GM12874 (cell line): ENCODE results near the gene TAGLN3.

Experiments
- TF ChIP-seq, protein P1 (sequence below): IDR thresholded peaks from 2 replicates; pipeline ENCODE4 v1.5.1; 2011; ENCODE audit warnings: low read depth, mild to moderate bottlenecking, control low read depth, low read length, moderate library complexity; ENCODE audit not compliant: insufficient read depth

Gene TAGLN3

GRCh38 chr3:112059497-112059896, 60.8 kb downstream of the TAGLN3 start:
- TF ChIP-seq, protein P1, sequence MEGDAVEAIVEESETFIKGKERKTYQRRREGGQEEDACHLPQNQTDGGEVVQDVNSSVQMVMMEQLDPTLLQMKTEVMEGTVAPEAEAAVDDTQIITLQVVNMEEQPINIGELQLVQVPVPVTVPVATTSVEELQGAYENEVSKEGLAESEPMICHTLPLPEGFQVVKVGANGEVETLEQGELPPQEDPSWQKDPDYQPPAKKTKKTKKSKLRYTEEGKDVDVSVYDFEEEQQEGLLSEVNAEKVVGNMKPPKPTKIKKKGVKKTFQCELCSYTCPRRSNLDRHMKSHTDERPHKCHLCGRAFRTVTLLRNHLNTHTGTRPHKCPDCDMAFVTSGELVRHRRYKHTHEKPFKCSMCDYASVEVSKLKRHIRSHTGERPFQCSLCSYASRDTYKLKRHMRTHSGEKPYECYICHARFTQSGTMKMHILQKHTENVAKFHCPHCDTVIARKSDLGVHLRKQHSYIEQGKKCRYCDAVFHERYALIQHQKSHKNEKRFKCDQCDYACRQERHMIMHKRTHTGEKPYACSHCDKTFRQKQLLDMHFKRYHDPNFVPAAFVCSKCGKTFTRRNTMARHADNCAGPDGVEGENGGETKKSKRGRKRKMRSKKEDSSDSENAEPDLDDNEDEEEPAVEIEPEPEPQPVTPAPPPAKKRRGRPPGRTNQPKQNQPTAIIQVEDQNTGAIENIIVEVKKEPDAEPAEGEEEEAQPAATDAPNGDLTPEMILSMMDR: no peak

GRCh38 chr3:112061152-112061551, 62.4 kb downstream of the TAGLN3 start:
- TF ChIP-seq, protein P1: no peak
